HG03097 (cell line): ENCODE results near the gene VPS36.
"Not testable (repeated sequence)": the region's sequence is repeated elsewhere in the genome, so short reads cannot be mapped to it uniquely, and the experiment has no call there.

Experiments
- ATAC-seq: cut with Tn5 transposase; IDR thresholded peaks from one replicate; pipeline ENCODE4 v1.9.1; 2021; ENCODE audit not compliant: unreplicated experiment, low FRiP score

VPS36 gene

DNA sequence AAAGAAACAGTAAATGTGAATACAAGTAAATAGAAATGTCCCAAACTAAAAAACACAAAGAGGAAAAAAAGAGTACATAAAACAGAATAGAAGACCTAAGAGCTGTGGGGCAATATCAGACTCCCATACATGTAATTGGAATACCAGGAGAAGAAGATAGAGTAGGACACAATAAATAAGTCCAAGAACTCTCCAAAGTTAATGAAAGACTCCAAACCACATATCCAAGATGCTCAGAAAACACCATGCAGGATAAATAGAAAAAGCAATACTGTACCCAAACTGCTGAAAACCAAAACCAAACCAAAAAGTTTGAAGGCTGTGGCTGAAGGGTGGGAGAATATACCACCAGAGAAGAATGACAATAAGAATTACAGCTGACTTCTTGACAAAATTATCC is 62.7 kb downstream of the VPS36 start:
- no peak for ATAC-seq

GRCh38 chr13:52385870-52386269 is 64.6 kb downstream of the VPS36 start:
- ATAC-seq, result no peak

- no peak for ATAC-seq
Observed at GRCh38 chr13:52383366-52383765, 67.1 kb downstream of the VPS36 start.

DNA sequence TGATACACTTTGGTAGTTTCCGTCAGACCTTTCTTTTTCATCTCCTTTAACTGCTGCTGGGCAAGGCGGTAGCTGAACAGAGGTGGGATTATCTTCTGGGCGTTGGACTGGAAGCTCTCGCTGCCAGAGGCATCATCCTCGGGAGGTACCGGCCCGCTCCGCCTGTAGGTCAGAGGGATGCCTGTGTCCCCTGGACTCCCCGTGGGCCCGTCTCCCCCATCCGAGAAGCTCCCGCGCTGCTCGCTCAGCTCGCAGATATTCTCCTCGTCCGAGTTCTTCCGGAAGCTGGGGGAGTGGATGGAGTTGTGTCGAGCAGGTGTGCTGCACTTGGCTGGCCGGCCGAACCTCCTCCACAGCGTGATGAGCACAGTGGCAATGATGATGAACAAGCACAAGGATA is 72.1 kb downstream of the VPS36 start:
- ATAC-seq, result no peak

DNA sequence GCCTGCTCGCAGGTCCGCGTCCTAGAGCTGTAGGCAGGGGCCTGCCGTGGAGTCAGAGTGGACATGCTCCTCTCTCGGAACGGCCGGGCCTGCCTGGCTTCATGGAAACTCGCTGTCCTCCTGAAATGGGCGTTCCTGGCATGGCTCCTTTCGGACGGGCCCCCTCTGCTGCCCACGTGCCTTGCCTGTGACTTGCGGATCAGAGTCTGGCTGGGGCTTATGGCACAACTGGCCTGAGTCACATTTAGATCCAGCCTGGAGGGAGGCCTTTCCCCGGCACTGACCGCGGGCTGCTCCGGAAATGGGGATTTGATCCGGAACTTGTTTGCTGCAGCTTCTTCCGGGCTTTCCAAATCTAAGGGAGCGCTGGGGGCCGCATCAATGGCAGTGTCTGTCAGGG is 72.5 kb downstream of the VPS36 start:
- no peak for ATAC-seq

DNA sequence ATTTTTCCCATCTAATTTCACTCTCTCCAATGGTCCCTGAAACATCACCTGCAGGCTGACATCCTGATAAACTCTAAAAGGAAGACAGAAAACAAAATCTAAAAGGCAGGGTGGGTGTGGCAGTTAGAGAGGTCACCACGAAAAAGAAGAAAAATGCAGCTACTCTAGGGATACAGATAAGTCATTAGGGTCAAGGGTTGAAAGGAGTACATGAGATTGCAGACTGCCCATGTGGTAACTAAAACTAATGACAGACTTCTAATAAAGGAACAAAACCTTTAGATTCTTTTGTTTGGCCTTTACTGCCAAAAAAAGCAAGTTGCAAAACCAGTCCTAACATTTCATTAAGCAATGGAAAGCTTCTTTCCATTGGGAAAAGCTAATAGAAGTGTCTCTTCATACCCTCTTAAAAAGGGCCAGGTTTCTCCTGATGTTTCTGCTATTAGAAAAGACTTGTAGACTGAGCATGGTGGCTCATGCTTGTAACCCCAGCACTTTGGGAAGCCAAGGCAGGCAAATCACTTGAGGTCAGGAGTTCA is 75.5 kb downstream of the VPS36 start:
- ATAC-seq, result no peak

GRCh38 chr13:52374389-52374788 is 76.0 kb downstream of the VPS36 start:
- ATAC-seq, result no peak

DNA sequence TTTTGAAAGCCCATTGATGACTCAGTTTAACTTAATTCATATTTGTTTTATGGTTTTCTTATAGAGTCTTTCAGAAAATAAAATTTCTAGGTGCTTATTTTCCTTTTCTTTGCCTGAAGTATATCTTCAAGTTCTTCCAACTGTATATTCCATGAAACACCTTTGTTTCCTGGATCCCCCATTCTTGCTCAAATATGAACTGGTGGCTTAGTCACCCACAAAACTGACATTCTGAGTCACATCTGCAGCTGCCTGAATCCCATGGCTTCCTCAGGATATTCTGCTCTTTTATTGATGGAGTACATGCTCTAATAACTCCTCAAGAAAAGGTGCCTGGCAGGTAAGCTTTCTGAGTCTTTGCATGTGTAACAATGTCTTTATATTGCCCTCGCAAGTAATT is 77.2 kb downstream of the VPS36 start:
- not testable (repeated sequence) for ATAC-seq

DNA sequence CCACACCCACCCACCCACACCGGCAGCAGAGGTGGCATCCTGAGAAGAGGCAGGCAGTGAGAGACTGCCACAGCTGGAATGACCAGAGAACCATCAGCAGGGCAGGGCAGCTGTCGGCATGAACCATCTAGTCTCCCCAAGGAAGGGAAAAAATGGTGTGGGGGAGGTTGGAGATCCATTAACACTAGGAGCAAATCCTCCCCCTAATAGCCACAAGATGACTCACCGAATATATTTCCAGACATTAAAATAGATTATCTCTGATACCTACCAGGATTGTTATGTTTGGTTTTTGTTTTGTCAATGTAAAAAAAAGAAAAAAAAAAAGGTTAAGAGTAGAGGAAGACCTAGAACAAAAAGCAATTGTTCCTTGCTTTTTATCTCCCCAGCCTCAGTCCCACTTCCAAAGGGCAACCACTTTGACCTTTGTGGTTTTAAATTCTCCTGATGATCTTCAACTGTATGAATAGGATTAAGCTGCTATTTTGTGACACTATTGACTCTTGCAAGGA is 78.6 kb downstream of the VPS36 start:
- ATAC-seq, result no peak

- no peak for ATAC-seq
Observed at GRCh38 chr13:52366291-52366690, 84.1 kb downstream of the VPS36 start.
